Measurements from ENCODE around the gene SHH. TPM values are rescaled to one million over a fixed set of nuclear protein-coding genes. Genes with fewer than 3 reads are reported as not detected.

SHH gene
- total RNA-seq, 6 experiments from 2014 or later, result not detected

DNA sequence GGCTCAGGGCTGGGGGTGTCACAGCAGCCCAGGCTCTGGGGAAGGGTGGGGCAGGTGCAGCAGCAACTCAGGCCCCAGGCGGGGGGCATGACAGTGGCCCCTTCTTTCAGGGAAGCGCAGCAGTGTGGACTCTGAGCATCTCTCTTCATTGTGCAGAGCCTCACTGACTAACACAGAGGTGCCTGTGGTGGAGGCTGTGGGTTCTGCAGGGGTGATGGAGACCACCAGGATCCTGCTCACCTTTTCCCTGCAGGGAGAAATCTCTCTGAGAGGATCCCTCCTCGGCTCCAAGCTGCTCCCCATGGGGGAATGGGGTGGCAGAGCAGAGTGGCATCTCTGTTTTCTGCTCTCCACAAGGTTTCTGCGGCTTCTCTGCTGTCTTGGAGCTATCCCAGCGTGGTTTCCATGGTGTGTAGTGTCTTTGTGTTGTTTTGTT, 37.8 kb upstream of the SHH start:
- no peaks in the 10 kb centered on the region for H3K36me3 Mint-ChIP-seq (ENCODE audit: low read depth)
- TF ChIP-seq, protein P1, sequence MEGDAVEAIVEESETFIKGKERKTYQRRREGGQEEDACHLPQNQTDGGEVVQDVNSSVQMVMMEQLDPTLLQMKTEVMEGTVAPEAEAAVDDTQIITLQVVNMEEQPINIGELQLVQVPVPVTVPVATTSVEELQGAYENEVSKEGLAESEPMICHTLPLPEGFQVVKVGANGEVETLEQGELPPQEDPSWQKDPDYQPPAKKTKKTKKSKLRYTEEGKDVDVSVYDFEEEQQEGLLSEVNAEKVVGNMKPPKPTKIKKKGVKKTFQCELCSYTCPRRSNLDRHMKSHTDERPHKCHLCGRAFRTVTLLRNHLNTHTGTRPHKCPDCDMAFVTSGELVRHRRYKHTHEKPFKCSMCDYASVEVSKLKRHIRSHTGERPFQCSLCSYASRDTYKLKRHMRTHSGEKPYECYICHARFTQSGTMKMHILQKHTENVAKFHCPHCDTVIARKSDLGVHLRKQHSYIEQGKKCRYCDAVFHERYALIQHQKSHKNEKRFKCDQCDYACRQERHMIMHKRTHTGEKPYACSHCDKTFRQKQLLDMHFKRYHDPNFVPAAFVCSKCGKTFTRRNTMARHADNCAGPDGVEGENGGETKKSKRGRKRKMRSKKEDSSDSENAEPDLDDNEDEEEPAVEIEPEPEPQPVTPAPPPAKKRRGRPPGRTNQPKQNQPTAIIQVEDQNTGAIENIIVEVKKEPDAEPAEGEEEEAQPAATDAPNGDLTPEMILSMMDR (IDR thresholded peaks at IDR 0.05), result no peak

DNA sequence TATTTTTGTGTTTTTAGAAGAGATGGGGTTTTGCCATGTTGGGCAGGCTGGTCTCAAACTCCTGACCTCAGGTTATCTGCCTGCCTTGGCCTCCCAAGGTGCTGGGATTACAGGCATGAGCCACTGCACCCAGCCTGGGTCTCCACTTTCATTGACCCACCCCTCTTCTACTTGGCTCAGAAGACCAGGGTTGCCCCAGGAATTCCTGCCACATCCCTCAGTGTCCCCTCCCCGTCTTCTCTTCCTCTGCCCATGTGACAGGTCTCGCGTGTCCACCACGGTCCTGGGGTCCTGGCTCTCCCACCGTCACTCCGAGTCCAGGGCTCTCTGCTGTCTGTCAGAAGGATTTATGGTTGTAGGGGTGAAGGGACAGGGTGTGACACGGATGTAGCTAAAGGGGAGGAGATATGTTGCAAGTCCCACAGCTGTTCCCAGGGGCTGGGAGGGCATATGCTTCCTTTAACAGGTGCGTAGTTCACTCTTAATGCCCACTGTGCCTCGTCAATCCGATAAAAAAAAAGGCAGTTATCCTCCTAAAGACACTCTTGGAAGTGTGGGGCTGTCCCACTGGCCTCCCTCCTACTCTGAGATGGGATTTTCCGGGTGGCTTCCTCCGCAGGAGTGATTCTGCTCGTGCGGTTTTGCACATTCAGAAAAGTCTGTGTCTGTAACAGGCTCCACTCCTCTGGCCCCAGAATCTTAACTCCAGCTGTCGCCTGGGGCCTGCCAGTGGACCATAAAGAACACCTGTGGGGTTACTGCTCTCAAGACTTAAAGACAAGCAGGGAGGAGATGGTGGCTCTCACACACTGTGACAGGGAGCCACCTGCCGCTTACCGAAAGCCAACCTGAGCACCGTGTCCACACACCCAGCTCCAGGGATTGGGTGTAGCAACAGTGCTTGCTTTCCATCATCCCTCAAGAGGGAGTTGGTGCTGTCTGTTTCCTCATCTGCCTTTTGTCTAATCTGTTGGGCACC, 36.7 kb upstream of the SHH start:
- Mint-ChIP-seq H3K9me3 (peaks cover 7% of the 10 kb centered on the region; the same call in 1 of the 2 replicates), H3K4me1 (ENCODE audit: low read depth) (no peaks in the 10 kb centered on the region)

More for the DNA sequence above, 37.8 kb upstream of the SHH start:
- Mint-ChIP-seq H3K9me3 (peaks cover 11% of the 10 kb centered on the region; the same call in 1 of the 2 replicates), H3K4me1 (ENCODE audit: low read depth) (no peaks in the 10 kb centered on the region), H3K27me3 (ENCODE audit: insufficient read depth) (peaks cover 2% of the 10 kb centered on the region), H3K27ac (no peak overlapping the region), H3K4me3 (no peak overlapping the region)
- no peak for DNase-seq

DNA sequence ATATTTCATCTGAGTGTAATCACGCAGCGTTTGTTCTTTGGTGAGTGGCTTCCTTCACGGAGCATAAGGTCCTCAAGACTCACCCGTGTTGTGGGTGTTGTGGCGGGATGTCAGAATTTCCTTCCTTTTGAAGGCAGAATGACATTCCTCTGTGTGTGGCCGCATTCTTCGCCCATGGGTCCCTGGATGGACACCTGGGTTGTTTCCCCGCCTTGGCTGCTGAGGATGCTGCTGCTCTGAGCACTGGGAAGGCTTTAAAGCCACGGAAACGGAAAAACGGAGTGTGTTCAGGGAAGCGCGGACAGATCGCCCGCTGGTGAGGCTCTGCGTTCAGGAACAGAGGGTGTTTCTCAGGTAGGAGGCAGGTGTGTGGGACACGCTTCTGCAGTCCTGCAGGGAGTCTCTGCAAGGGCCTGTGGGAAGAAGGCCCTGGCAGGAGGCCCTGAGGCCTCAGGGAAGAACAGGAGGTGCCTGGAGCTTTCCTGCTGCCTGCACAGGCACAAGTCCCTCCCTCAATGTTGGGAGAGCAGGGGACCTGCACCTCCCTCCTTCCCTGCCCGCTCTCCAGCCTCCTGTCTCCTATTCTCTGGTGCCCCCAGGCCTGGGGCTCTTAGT, 35.7 kb upstream of the SHH start:
- no peak for DNase-seq
- Mint-ChIP-seq H3K4me1 (ENCODE audit: low read depth) (no peaks in the 10 kb centered on the region), H3K27ac (no peak overlapping the region), H3K36me3 (ENCODE audit: low read depth) (no peaks in the 10 kb centered on the region), H3K27me3 (ENCODE audit: insufficient read depth) (peaks cover 2% of the 10 kb centered on the region; the same call in 1 of the 2 replicates), H3K4me3 (no peak overlapping the region), H3K9me3 (peaks cover 7% of the 10 kb centered on the region; the same call in 1 of the 2 replicates)
- TF ChIP-seq, protein P1 (IDR thresholded peaks at IDR 0.05), result no peak

More for the DNA sequence above, 36.7 kb upstream of the SHH start:
- Mint-ChIP-seq H3K4me3 (no peak overlapping the region), H3K27me3 (ENCODE audit: insufficient read depth) (peaks cover 2% of the 10 kb centered on the region; the same call in 1 of the 2 replicates), H3K27ac (no peak overlapping the region), H3K36me3 (ENCODE audit: low read depth) (no peaks in the 10 kb centered on the region)
- TF ChIP-seq, protein P1 (IDR thresholded peaks at IDR 0.05), result no peak
- DNase-seq, result no peak

DNA sequence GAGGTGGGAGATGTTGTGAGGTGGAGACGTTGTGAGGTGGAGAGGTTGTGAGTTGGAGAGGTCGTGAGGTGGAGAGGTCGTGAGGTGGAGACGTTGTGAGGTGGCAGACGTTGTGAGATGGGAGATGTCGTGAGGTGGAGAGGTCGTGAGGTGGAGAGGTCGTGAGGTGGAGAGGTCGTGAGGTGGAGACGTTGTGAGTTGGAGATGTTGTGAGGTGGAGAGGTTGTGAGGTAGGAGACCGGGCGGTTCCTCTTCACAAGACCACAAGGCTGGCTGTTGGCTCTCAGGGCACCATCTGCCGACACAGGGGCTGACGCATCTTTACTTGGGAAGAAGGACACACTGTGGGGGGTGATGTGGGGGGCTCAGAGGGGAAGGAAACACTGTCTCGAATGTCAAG, 34.7 kb upstream of the SHH start:
- no peaks in the 10 kb centered on the region for H3K4me1 Mint-ChIP-seq (ENCODE audit: low read depth)
- H3K27ac Mint-ChIP-seq, result no peak overlapping the region
- no peak for DNase-seq
- TF ChIP-seq, protein P1 (IDR thresholded peaks at IDR 0.05), result no peak
- H3K4me3 Mint-ChIP-seq, result no peak overlapping the region
- peaks cover 8% of the 10 kb centered on the region; the same call in 1 of the 2 replicates for H3K9me3 Mint-ChIP-seq
- peaks cover 3% of the 10 kb centered on the region; the same call in 1 of the 2 replicates for H3K27me3 Mint-ChIP-seq (ENCODE audit: insufficient read depth)
- H3K36me3 Mint-ChIP-seq (ENCODE audit: low read depth), result no peaks in the 10 kb centered on the region

DNA sequence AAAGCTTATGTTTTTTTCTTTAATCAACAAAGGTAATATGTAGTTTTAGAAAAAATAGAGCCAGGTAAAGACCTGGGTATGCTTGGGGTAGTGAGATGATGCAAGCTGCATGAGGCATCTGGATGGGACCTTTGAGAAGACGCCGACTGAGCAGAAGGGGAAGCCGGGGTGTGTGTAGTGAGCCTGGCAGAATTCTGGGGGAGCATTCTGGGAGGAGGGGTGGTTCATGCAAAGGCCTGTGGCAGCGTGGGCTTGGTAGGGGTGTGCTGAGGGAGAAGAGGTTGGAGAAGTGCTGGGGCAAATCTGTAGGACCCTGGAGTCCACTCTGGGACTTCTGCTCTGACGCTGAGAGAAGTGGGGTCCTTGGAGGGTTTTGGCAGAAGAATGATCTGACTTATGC, 33.9 kb upstream of the SHH start:
- Mint-ChIP-seq H3K27me3 (ENCODE audit: insufficient read depth) (peaks cover 6% of the 10 kb centered on the region; the same call in 1 of the 2 replicates), H3K4me1 (ENCODE audit: low read depth) (no peaks in the 10 kb centered on the region), H3K27ac (no peak overlapping the region), H3K9me3 (peaks cover 10% of the 10 kb centered on the region; the same call in 1 of the 2 replicates), H3K36me3 (ENCODE audit: low read depth) (no peaks in the 10 kb centered on the region), H3K4me3 (no peak overlapping the region)
- DNase-seq, result no peak
- TF ChIP-seq, protein P1 (IDR thresholded peaks at IDR 0.05), result no peak

Measured in HFFc6 (cell line).